Measurements from ENCODE around the gene SLC9A8. TPM values are rescaled to one million over a fixed set of nuclear protein-coding genes. Genes with fewer than 3 reads are reported as not detected.

The SLC9A8 gene
- total RNA-seq, 1 experiment from 2014 or later, result 6.7 TPM

DNA sequence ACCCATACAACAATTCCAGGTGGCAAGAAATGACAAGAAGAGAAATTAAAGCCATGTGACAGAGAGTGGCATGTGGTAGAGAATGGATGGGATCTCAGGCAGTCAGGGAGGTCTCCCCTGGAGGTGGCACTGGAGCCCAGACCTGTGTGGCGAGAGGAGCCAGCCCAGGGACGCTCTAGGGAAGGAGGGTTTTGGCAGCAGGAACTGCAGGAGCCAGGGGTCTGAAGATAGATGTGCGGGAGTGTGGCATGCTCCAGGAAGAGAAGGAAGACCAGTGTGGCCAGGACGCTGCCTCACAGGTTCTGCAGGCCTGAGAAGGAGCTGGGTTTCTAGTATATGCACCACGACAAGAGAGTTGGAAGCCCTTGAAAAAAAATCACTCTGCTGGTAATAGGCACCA is 57.6 kb downstream of the SLC9A8 start:
- TF ChIP-seq ELF1 (IDR thresholded peaks at IDR 0.05; ENCODE audit: borderline replicate concordance, low read depth), result no peak
- no peaks in the 10 kb centered on the region for H3K9me3 ChIP-seq (ENCODE audit: control insufficient read depth in 1 of 2, insufficient read depth in 1 of 2, low read depth in 1 of 2, low read length in 2 of 2)
- BruUV-seq (replicated peaks), result no TSS peak
- RAD21 ChIA-PET (ENCODE audit: low non-redundant PET in 1 of 2, low total read pairs in 2 of 2, uncharacterized antibody in 2 of 2, unreplicated experiment in 2 of 2), result no interaction called here
- H4K20me1 ChIP-seq (ENCODE audit: insufficient read depth), result no peaks in the 10 kb centered on the region
- H3K27ac ChIP-seq (ENCODE audit: low read depth, low read length), result no peak overlapping the region
- CTCF ChIA-PET, result no interaction called here
- H2AFZ ChIP-seq (ENCODE audit: low read depth, low read length, poor library complexity, severe bottlenecking), result no peak overlapping the region
- ATAC-seq, result no peak
- no peak for DNase-seq (ENCODE audit: low read depth, low spot score)
- H3K36me3 ChIP-seq (ENCODE audit: control insufficient read depth in 1 of 2, insufficient read depth in 2 of 2, low read length in 2 of 2), result no peaks in the 10 kb centered on the region; a peak in 1 of 4 replicates
- no peaks in the 10 kb centered on the region for H3K9me2 ChIP-seq (ENCODE audit: insufficient read depth)
- POLR2A ChIA-PET, result no interaction called here
- H3K4me3 ChIP-seq (replicated peaks in 1 of 2; ENCODE audit: low read depth in 1 of 2, low read length in 2 of 2), result no peak overlapping the region
- no peaks in the 10 kb centered on the region for H3K27me3 ChIP-seq (ENCODE audit: insufficient read depth, low read length)
- intact Hi-C loops (cut with micrococcal nuclease), result no loop called here
- H3K9ac ChIP-seq (ENCODE audit: low read length), result no peak overlapping the region
- H3K4me2 ChIP-seq (ENCODE audit: low read length), result no peak overlapping the region
- no peaks in the 10 kb centered on the region for H3K4me1 ChIP-seq (ENCODE audit: control insufficient read depth in 1 of 2, insufficient read depth in 2 of 2, low read length in 2 of 2)
- no peaks in the 10 kb centered on the region for H3K79me2 ChIP-seq (ENCODE audit: insufficient read depth, low read length)

DNA sequence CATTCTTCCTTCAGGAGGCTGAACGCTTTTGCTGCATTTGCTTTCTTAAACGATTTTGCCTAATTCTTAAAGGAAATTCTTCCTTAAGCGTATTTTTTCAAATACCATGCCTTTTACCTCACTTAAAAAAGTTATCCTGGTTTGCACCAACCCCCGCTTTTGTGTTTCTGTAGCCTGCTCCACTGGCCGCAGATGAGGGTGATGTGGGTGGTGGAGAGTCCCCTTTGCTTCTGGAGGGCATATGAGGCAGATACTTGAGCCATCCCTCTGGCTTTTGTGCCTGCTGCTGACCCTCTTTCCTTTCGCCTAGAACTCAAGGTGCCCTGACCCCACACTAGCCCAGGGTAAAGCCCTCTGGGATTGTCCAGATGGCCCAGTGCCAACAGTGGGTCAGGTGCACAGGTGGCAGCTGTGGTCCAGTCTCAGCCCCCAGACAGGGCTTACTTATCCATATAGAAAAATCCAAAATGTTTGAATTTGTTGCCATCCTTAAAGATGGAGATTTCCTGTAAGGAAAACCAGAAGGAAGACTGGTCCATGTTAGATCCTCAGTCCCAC is 58.8 kb downstream of the SLC9A8 start:
- Histone ChIP-seq H3K36me3 (ENCODE audit: control insufficient read depth in 1 of 2, insufficient read depth in 2 of 2, low read length in 2 of 2) (no peaks in the 10 kb centered on the region), H3K4me3 (replicated peaks in 1 of 2; ENCODE audit: low read depth in 1 of 2, low read length in 2 of 2) (no peak overlapping the region), H2AFZ (ENCODE audit: low read depth, low read length, poor library complexity, severe bottlenecking) (no peak overlapping the region), H3K9me2 (ENCODE audit: insufficient read depth) (no peaks in the 10 kb centered on the region), H3K27ac (ENCODE audit: low read depth, low read length) (no peak overlapping the region), H3K4me1 (ENCODE audit: control insufficient read depth in 1 of 2, insufficient read depth in 2 of 2, low read length in 2 of 2) (no peaks in the 10 kb centered on the region), H4K20me1 (ENCODE audit: insufficient read depth) (no peaks in the 10 kb centered on the region), H3K4me2 (ENCODE audit: low read length) (no peak overlapping the region), H3K9me3 (ENCODE audit: control insufficient read depth in 1 of 2, insufficient read depth in 1 of 2, low read depth in 1 of 2, low read length in 2 of 2) (no peaks in the 10 kb centered on the region), H3K79me2 (ENCODE audit: insufficient read depth, low read length) (no peaks in the 10 kb centered on the region), H3K9ac (ENCODE audit: low read length) (no peak overlapping the region), H3K27me3 (ENCODE audit: insufficient read depth, low read length) (no peaks in the 10 kb centered on the region)
- TF ChIP-seq TCF7L2 (IDR thresholded peaks at IDR 0.05; ENCODE audit: borderline replicate concordance, extremely low read depth, insufficient read depth, insufficient read length) (no peak), YY1 (IDR thresholded peaks at IDR 0.05; ENCODE audit: extremely low read depth, insufficient replicate concordance, low read depth, low read length) (no peak), FOSL1 (IDR thresholded peaks at IDR 0.05; ENCODE audit: low read depth) (no peak), ZNF274 (IDR thresholded peaks at IDR 0.05; ENCODE audit: low read depth, low read length) (no peak), CEBPB (IDR thresholded peaks at IDR 0.05; ENCODE audit: low read depth) (no peak), EZH2phosphoT487 (IDR thresholded peaks at IDR 0.05; ENCODE audit: borderline replicate concordance) (no peak), RAD21 (IDR thresholded peaks at IDR 0.05; ENCODE audit: low read depth) (no peak), POLR2A (IDR thresholded peaks at IDR 0.05; ENCODE audit: borderline replicate concordance, extremely low read depth, insufficient read depth, insufficient read length) (no peak)
- TF ChIP-seq, protein P1, sequence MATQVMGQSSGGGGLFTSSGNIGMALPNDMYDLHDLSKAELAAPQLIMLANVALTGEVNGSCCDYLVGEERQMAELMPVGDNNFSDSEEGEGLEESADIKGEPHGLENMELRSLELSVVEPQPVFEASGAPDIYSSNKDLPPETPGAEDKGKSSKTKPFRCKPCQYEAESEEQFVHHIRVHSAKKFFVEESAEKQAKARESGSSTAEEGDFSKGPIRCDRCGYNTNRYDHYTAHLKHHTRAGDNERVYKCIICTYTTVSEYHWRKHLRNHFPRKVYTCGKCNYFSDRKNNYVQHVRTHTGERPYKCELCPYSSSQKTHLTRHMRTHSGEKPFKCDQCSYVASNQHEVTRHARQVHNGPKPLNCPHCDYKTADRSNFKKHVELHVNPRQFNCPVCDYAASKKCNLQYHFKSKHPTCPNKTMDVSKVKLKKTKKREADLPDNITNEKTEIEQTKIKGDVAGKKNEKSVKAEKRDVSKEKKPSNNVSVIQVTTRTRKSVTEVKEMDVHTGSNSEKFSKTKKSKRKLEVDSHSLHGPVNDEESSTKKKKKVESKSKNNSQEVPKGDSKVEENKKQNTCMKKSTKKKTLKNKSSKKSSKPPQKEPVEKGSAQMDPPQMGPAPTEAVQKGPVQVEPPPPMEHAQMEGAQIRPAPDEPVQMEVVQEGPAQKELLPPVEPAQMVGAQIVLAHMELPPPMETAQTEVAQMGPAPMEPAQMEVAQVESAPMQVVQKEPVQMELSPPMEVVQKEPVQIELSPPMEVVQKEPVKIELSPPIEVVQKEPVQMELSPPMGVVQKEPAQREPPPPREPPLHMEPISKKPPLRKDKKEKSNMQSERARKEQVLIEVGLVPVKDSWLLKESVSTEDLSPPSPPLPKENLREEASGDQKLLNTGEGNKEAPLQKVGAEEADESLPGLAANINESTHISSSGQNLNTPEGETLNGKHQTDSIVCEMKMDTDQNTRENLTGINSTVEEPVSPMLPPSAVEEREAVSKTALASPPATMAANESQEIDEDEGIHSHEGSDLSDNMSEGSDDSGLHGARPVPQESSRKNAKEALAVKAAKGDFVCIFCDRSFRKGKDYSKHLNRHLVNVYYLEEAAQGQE (IDR thresholded peaks at IDR 0.05; ENCODE audit: low read depth), result no peak
- TF ChIP-seq, protein P2, sequence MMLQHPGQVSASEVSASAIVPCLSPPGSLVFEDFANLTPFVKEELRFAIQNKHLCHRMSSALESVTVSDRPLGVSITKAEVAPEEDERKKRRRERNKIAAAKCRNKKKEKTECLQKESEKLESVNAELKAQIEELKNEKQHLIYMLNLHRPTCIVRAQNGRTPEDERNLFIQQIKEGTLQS (IDR thresholded peaks at IDR 0.05), result no peak
- DNase-seq (ENCODE audit: low read depth, low spot score) (no peak), ATAC-seq (no peak)
- ChIA-PET RAD21 (ENCODE audit: low non-redundant PET in 1 of 2, low total read pairs in 2 of 2, uncharacterized antibody in 2 of 2, unreplicated experiment in 2 of 2) (no interaction called here), CTCF (no interaction called here), POLR2A (no interaction called here)
- intact Hi-C loops (cut with micrococcal nuclease), result no loop called here
- no TSS peak for BruUV-seq (replicated peaks)
